ENCODE data around the gene RSRC2.

DNA sequence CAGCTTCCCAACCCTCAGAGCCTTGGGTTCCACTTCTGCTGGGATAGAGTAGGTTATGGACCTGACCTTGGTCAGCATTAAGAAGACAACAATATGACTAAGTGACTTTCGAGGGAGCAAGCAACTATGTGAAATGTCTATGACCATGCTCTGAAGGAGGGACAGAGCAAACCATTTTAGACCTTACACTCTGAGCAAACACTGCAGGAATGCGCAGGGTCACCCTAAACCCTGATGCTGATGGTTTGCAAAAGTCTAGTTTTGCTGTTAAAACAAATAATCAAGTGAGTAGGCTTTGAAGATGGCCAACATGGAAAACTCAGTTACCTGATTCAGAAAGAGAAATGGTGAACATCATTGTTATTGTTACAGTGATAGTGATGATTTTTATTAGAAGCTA is 34.7 kb downstream of the RSRC2 start:
- TF ChIP-seq POLR2A (IDR thresholded peaks at IDR 0.05; ENCODE audit: low read depth, low read length), result no peak
- no peak for TF ChIP-seq POLR2AphosphoS5 (IDR thresholded peaks at IDR 0.05; ENCODE audit: low read depth, low read length)

Data from GM12892 (cell line).